GM12873 (cell line): Measurements from ENCODE around the gene NPSR1.

Experiments used
- TF ChIP-seq, protein P1 (sequence below): IDR thresholded peaks from 2 replicates; pipeline ENCODE4 v1.5.1; 2012; ENCODE audit warnings: low read depth, mild to moderate bottlenecking, moderate library complexity, low read length, control low read depth; ENCODE audit not compliant: insufficient read depth; ENCODE audit errors: missing control alignments

NPSR1 gene

DNA sequence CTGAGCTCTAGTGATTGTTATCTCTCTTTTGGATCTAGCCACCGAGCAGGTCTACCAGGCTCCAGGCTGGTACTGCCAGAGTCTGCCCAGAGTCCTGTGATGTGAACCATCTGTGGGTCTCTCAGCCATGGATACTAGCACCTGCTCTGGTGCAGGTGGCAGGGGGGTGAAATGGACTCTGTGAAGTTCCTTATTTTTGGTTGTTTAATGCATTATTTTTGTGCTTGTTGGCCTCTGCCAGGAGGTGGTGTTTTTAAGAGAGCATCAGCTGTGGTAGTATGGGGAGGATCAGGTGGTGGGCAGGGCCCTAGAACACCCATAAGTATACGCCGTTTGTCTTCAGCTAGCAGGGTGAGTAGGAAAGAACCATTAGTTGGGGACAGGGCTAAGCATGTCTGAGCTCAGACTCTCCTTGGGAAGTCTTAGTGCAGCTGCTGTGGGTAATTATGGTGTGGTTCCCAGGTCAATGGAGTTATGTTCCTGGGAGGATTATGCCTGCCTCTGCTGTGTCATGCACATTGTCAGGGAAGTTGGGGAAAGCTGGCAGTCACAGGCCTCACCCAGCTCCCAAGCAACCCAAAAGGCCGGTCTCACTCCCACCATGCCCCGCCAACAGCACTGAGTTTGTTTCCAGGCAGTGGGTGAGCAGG is 81.8 kb downstream of the NPSR1 start:
- TF ChIP-seq, protein P1, sequence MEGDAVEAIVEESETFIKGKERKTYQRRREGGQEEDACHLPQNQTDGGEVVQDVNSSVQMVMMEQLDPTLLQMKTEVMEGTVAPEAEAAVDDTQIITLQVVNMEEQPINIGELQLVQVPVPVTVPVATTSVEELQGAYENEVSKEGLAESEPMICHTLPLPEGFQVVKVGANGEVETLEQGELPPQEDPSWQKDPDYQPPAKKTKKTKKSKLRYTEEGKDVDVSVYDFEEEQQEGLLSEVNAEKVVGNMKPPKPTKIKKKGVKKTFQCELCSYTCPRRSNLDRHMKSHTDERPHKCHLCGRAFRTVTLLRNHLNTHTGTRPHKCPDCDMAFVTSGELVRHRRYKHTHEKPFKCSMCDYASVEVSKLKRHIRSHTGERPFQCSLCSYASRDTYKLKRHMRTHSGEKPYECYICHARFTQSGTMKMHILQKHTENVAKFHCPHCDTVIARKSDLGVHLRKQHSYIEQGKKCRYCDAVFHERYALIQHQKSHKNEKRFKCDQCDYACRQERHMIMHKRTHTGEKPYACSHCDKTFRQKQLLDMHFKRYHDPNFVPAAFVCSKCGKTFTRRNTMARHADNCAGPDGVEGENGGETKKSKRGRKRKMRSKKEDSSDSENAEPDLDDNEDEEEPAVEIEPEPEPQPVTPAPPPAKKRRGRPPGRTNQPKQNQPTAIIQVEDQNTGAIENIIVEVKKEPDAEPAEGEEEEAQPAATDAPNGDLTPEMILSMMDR: no peak

DNA sequence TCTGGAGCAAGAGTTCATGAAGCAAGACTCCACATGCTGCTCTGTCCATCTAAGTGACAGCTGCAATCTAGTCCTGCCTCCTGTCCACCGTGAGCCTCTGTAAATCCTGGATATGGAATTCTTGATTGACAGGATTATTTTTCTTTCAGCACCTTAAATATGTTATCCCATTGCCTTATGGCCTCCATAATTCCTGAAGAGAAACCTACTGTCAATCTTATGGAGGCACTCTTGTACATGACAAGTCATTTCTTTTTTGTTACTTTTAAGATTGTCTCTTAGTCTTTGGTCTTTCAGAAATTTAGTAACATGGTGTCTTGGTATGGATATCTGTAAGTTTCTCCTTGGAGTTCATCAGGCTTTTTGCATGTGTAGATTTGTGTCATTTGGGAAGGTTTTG is 82.8 kb downstream of the NPSR1 start:
- TF ChIP-seq, protein P1: no peak

DNA sequence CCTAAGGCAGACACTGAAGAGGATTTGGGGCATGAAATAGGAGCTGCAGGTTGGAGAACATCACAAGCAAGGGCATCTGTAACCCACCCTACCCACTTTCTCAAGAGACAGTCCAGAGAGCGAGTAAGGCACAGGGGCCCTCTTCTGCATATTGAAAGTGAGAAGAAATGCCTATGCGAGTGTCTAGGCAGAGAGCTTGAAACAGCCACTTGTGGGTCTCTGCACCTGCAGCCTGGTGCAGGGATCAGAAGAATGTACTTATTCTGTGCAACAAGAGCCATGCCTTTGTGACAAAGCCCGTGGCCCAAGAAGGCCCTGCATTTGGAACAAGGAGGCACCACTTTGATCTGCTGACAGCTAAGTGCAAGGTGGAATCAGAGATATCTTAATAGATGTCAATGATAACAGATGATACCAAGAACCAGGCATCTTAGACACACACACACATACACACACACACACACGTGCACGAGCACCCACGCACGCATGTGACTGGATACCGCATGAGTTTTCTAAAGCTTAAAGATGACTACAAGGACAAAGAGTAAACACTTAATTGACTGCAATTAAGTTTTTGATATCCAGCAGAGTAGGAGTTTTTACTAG is 89.3 kb downstream of the NPSR1 start:
- TF ChIP-seq, protein P1: no peak

DNA sequence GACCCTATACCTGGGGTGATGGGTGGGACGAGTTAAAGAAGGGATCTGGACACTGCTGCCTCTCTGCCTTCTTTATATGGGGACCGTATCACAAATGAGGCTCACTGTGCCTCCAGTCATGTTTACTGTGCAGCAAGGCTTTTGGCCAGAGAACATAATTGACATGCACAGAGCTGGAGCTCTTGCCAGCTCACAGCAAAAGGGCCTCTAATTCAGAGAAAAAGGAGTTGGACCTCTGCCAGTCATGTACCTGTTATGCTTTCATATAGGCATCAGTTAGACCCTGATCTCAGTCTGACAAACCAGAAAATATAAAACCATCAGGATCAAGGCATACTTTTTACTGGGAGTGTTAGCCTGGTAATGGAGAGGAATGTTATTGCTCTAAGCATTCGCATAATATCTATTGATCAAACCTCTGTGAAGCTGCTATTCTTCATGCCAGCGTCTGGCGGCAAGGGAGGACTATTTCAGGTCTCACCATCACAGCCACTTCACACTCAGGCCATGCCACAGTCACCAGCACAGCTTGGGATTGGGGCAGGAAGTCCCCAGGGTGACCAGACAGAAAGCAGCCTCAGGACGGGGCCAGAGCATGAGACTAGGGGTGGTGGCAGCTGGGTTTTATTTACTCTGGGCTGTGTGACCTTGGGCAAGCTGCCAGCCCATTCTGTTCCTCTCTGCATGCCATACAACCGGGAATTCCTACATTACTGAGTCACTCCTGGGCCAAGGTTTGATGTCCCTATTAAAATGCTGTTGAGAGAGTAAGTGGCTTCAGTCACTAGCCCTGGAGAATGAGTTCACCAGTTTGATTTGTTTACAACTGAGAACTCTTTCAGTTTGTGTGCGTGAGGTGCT is 90.1 kb downstream of the NPSR1 start:
- TF ChIP-seq, protein P1: no peak

DNA sequence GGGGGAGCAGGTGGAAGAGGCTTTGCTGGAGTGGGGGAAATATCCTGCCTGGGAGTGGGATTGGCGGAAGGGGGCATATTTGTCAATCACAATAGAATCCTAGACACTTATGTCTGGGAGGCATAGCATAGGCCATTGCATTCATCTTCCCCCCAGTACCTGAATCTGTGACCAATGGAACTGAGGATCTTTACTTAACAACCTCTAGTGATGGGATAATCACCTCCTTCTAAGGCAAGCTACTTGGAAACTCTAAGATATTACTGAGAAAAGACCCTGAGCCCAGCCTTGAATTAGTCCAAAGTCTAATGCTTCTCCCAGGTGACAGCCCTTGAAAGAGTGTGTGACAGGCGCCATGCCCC is 90.7 kb downstream of the NPSR1 start:
- TF ChIP-seq, protein P1: no peak

DNA sequence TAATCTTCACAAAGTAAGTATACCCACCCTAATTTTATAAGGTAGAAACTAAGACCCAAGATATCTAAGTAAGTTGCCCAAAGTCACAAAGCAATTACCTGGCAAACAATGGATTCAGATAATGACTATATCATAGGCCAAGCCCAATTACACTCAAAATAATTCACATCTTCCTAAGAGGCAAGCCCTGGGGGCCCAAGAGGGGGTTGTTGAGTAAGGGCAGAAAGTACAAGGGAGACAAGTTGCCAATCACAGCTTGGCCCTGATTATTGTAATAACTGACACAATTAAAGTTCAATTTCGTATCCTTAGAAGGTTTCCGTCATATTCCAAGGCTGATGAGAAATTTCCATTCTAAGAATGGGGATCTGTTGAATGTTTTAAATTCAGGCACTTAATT is 91.4 kb downstream of the NPSR1 start:
- TF ChIP-seq, protein P1: no peak

DNA sequence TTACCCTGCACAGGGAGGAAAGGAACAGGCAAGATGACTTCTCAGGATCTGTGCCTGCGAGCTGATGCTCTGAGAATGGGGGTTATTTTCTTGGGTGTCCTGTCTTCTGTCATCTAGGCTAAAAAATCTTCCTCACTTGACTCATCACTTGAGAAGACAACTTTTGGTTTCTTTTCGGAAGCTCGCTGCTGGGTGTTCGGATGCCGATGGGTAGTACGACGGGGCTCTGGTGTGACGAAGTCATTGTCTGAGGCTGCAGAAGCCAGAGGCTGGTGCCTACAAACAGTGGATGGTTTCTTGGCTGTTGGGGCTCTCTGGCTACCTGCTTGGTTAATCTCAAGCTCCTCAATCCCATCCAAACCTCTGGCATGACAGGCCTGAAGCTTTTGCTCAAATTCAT is 92.2 kb downstream of the NPSR1 start:
- TF ChIP-seq, protein P1: no peak
